CD4-positive, alpha-beta T cell treated with Interleukin-6 at 100 ng/mL for 8 hours (primary cell): ENCODE measurements around the gene FNDC3B.
"Not testable (repeated sequence)": the region's sequence is repeated elsewhere in the genome, so short reads cannot be mapped to it uniquely, and the experiment has no call there.

Source experiments
- DNase-seq: peaks from one replicate; pipeline ENCODE4 v3.0.0-alpha.2; 2020; ENCODE audit warnings: mixed read lengths, low spot score

FNDC3B gene

DNA sequence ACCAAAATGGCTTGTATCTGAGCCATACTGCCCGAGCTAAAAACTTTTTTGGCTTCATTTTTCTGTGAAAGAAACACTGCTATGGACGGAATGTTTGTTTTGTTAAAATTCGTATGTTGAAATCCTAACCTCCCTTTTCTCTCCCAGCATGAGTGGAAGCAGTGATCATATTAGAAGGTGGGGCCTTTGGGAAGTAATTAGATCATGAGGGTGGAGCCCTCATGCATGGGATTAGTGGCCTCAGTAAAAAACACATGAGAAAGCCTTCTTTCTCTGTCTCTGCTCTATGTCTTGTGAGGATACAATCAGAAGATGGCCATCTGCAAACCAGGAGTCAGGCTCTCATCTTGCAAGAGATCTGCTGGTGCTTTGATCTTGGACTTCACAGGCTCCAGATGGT lies 7.4 kb upstream of the FNDC3B start:
- no peak for DNase-seq

DNA sequence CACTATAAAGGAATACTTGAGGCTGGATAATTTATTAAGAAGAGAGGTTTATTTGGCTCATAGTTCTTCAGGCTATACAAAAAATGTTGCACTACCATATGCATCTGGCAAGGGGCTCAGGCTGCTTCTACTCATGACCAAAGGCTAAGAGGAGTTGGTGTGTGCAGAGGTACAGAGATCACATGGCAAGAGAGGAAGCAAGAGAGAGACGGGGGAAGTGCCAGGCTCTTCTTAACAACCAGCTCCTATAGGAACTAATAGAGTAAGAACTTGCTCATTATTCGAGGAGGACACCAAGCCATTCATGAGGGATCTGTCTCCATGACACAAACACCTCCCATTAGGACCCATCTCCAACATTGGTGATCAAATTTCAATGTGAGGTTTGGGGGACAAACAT lies 6.0 kb upstream of the FNDC3B start:
- no peak for DNase-seq

DNA sequence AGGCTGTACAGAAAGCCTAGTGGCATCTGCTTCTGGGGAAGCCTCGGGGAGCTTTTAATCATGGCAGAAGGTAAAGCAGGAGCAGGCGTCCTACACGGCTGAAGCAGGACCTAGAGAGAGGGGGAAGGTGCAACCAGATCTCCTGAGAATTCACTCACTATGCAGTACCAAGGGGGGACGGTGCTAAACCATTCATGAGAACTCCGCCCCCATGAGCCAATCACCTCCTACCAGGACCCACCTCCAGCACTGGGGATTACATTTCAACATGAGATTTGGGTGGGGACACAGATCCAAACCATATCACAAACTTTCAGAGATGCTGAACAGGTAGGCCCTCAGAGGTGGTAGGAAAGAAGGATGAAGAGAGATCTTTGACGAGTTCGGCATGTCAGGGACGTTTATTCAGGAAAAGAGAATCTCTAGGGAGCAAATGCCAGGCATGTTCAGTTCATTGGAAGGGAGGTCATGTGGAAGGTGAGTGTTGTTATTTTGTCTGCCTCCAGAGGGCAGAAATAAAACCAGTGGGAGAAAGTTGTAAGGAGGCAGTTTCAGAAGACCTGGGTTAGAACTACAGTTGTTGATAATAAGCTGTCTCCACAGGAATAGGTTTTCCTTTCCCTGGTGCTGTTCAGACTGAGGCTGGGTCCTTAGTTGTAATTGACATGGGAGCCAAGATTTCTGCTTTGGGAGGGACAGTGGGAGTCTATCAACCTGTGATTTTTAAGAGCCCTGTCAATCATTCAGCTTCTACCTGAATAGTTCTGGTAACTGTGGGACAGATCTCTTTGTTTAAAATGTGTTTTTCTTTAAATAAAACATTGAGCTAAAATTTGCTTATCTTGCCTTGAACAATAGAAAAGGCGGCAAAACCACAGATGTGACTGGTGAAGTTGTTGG lies 4.3 kb upstream of the FNDC3B start:
- DNase-seq = peak; percentile 43

DNA sequence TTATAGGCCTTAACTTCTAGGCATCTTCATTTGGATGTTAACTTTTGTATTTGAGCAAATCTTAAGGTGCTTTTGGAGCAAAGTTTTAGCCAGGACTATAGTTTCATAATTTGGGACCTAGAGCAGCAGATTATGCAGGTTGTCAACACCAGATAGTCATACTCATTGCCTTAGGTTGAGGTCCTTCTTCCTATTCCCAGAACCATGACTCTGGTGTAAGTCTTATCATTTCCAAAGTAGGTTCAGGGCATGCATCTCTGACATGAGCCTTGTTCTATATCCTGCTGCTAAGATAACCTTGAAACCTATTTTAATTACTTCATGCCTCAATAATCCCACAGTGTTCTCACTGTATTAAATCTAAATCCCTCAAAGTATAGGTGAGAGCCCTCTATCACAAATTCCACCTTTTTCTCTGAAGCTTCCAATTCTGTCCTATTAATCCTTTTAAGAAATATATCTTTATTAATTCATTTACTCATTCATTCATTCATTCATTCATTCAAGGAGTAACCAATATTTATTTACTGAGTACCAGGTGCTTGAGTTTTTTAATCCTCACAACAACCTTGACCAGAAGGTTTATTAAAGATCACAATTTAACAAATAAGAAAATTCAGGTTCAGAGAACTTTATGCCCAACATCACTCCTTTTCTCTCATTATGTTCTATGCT lies 2.7 kb upstream of the FNDC3B start:
- no peak for DNase-seq

DNA sequence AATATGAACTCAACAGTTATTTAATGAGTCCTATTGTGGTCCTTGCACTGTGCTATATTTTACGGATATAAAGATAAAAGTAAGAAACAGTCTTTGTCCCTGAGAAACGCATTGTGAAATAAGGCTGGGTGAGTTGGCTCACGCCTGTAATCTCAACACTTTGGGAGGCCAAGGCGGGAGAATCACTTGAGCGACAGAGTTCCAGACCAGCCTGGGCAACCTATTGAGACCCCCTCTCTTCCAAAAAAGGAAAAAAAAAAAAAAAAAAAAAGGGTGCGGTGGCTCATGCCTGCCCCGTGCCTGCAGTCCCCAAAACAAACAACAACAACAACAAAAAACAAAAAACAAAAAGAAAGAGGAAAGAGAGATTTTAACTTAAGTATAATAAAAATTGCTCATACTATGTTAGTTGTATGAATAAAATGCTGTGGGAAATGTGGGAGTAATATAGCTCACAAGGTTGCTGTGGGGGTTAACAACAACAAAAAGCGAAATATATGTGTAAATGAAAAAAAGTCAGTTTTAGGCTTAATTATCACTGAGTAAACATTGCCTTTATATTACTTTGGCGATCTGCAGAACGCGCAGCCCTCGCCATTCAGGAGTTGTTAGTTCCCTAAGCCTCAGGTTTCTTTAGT lies 461 bp upstream of the FNDC3B start:
- DNase-seq = no peak

DNA sequence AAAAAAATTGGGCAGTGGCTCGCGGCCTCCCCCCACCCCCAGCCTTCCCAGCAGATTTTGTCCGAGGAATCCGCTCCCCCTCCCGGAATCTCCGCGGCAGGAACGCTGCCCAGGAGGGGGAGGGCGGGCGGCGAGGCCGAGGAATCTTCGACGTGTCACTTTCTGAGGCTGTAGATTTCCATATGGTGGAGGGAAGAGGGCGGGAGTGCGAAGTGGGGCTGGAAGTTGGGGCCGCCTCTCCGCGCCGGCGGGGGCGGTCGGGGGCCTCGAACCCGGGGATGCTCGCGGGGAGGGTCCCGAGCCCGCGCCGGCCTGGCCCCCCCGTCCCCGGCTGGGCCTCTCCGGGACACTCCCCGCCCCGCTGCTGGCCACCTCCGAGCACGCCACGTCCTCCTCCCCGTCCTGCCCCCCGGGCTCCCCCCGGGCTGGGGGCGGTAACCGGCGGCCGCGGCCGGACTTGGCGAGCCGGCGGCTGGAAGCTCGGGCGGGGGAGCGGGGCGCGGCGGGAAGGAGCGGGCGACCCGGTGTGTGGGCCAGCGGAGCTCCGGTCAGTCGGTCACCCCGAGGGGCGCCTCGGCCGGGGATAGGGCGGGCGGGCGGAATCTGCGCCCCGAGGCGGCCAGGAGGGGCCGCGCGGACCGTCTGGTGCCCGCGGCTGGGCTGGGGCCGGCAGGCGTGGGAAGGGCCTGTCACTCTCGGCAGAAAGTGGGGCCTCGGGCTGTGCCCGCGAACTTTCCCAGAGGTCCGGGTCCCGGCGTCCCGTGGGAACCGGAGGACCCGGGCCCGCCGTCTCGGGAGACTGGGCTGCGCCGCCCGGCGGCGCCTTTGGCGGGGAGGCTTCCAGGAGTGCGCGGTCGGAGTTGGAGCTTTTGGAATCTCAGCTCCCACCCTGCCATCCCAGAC lies 951 bp downstream of the FNDC3B start:
- DNase-seq = no peak

DNA sequence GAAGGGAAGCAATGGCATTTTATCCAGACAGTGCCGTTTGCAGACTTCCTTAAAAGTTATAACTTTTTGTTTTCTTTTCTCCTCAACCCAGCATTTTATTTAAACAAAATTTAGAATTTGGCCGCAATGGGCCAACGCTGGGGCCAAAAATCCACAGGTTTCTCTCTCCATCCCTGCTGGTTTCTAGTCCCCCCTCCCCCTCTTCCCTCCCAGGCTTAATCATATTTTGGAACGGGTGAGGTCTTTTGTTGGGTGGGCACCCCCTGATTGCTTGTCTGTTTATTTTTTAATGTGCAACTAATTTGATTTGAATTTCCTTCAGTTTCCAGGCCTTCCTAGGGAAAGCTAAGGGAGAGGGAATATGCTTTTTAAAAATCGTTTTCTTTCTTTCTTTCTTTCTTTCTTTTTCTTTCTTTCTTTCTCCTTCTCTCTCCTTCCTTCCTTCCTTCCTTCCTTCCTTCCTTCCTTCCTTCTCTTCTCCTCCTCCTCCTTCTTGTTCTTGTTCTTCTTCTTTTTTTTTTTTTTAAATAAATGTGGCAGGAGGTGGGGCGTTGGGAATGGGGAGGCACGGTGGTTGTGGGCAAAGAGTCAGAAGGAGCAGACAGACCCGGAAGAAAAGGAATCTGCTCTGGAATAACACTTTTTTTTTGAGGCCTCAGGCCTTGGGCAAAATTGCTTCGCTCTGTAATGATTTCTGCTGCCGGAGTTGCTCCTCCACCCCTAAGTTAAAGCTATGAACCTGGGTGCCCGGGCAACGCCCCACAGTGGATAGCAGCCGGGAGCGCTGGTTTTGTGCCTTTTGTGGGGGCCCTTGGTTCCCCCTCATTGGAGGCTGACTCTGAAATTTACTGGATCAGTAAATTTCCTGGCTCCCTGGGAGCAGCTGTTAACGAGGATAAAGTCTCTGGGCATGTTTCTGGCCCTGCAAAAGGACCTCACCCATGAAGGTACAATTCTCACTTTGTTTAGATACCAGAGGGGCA lies 1.9 kb downstream of the FNDC3B start:
- no peak for DNase-seq

DNA sequence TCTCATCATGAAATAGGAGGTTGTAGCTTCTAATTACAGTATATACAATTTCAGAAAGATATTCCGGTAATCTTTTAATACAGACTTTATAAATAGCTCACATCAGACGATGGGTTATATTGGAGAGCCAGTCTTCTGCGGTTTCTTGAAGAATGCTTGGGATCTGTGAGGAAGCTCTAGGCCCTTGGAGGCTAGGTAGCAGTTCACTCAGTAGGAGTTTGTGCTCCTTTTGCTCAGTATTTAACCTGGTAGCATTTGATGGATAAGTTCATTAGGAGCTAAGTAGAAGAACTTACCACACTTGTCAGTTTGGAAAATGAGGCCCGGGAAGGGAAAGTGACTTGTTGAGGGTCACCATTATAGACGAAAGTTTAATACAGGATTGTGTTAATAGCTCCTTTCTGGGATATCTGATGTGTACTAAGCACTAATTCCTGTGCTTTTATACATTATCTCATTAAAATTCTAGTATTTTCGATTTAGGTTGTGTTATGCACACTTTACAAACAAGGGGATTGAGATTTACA lies 2.8 kb downstream of the FNDC3B start:
- no peak for DNase-seq

DNA sequence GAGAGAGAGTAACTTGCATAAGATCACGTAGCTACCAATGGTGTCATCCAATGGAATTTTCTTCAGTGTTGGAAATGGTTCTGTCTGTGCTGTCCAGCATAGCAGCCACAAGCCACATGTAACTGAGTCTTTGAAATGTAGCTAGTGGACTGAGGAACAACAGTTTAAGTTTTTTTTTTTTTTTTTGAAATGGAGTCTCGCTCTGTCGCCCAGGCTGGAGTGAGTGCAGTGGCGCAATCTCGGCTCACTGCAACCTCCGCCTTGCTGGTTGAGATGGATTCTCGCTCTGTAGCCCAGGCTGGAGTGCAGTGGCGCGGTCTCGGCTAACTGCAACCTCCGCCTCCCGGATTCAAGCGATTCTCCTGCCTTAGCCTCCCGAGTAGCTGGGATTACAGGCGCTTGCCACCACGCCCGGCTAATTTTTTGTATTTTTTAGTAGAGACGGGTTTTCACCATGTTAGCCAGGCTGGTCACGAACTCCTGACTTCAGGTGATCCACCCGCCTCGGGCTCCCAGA lies 3.3 kb downstream of the FNDC3B start:
- DNase-seq = not testable (repeated sequence)

DNA sequence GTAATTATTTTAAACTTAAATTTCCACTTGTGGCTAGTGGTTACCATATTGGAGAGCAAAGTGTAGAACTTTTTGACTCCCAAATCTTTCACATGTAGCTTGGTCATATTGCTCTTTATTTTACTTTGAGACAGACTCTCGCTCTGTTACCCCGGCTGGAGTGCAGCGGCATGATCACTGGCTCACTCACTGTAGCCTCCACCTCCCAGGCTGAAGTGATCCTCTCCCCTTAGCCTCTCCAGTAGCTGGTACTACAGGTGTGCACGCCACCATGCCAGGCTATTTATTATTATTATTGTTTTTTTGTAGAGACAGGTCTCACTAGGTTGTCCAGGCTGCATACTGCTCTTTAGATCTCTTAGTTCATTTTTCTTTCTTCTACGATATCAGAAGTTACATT lies 3.9 kb downstream of the FNDC3B start:
- no peak for DNase-seq

DNA sequence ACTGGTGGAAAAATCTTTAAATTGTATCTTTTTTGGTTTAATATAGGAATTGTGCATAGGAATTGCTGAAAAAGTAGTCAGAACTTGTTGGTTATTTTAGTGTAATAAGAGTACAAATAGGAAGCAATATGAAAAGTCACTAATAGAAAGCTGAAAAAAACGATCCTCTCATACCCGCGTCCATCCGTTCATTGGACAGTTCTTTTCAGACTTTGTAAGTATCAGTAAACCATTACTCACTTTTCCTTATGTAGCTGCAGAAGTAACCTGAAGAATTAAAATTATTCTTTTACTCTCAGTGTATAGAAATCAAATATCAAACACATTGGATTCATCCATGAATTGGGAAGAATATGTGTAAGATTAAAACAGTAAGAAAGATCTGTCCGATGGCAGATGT lies 4.4 kb downstream of the FNDC3B start:
- no peak for DNase-seq

DNA sequence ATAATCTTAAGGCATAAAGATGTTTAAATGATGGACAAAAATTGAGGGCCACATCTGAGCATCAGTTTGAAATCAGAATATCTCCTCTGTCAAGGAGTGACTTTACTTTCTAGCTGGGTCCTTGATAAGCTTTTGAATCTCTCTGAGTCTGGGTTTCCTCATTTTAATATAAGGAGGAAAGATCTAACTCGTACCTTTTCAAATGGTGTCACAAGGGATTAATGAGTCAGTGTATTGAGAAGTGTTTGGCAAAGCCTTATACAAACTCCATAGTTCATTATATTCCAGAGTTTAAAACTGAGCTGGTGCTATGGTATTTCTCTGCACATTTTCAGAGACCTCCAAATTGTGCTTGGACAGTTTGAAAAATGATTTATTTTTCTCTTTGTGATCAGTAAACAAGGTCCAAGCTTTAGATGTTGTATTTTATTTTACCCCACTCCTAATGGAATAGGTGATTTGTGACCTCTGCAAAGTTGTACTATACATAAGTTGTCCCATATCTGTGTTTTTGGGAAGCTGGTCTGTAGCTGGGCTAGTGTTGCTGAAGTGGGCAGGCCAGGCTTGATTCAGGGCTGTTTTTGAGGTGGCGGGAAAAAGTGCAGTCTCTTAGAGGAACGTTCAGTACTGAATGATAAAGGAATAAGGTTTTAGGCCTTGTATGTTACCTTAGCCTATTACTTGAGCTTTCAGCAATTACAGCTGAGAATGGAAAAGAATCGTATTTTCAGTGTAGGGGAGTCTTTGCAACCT lies 5.6 kb downstream of the FNDC3B start:
- DNase-seq = no peak

DNA sequence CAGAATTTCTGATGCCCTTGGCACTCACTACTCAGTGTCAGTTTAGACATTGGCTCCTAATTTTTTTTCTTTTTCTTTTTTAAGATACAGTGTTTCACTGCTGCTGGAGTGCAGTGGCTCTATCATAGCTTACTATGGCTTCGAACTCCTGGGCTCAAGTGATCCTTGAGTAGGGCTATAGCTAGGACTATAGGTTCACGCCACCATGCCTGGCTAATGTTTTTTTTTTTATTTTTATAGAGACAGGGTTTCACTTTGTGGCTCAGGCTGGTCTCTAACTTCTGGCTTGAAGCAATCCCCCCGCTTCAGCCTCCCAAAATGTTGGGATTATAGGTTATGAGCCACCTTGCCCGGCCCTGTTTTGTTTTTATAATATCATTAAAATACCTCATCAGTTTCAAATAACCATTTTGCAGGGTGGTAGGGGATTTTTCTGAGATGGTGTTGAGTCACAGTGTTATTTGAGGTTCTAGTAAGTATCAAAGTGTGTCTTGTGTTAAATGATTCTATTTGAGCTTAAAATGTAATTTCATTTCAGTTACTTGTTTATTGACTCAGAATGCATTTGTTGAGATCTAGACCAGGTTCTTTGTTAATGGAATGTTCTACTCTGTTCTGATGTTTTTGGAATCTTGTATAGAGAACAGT lies 7.0 kb downstream of the FNDC3B start:
- no peak for DNase-seq

DNA sequence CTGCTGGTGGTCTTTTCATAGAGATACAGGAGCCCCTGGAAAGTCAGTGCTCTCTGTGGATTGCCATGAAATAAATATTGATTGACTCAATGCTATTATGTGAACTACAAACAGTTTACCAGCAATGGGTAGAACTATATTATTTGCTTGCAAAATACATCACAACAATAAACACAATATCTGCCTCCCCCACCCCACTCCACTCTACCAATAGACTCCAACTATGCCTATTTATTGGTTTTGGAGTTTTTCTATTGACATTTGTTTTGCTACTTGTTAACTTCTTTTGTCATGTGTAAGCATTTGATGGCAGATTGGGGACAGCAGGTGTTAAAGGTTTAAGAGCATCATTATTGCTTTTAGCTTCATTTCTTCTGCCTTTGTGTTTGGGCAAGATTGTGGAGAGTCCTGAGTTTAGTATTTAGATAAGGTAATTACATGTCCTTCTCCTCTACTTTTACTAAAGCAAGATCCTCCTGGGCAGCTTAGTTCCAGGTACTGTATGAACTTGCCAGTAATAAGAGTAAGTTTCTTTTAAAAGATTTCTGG lies 8.3 kb downstream of the FNDC3B start:
- DNase-seq = no peak

DNA sequence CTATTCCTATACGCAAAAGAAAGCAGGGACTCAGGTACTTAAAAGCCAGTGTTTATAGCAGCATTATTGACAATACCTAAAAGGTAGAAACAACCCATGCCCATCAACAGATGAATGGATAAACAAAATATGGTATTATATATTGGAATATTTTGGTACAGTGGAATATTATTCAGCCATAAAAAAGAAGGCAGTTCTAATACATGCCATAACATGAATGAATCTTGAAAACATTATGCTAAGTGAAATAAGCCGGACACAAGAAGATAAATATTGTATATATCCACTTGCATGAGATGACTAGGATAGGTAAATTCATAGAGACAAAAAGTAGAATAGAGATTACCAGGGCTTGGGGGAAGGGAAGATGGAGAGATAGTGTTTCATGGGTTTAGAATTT lies 9.2 kb downstream of the FNDC3B start:
- DNase-seq = no peak

DNA sequence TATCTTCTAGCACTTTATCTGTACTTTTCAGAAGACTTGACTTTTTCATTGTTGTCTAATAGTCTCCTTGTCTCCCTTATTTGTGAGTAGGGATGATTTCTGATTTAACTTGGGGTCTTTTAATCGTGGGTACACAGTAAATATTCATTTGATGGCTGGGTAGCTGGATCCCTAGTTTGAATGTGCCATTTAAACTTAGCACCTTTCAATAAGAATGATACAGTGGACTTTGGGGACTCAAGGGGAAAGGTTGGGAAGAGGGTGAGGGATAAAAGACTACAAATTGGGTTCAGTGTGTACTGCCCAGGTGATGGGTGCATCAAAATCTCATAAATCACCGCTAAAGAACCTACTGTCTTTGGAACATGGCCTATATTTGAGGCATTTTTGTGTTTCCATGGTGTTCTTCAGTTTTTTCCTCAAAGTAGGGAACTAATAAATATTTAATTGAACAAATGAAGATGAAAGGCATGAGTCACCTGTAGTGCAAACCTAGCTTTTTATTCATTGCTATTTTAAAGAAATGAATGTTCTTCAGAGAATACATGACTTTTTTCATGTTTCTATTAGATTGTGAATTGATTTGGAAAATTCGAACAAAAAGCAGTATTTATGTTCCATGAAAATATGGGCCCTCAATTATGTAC lies 12.1 kb downstream of the FNDC3B start:
- no peak for DNase-seq

DNA sequence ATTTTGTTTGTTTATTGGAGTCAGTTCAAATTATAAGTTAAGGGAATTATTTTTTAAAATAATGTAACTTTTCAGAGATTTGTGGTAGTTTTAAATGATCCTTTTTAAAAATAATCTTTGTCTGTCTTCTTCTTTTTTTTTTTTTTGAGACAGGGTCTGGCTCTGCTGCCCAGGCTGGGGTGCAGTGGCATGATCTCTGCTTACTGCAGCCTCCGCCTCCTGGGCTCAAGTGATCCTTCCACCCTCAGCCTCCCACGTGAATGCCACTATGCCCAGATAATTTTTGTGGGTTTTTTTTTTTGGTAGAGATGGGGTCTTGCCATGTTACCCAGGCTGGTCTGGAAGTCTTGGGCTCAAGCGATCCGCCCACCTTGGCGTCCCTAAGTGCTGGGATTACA lies 12.6 kb downstream of the FNDC3B start:
- no peak for DNase-seq

DNA sequence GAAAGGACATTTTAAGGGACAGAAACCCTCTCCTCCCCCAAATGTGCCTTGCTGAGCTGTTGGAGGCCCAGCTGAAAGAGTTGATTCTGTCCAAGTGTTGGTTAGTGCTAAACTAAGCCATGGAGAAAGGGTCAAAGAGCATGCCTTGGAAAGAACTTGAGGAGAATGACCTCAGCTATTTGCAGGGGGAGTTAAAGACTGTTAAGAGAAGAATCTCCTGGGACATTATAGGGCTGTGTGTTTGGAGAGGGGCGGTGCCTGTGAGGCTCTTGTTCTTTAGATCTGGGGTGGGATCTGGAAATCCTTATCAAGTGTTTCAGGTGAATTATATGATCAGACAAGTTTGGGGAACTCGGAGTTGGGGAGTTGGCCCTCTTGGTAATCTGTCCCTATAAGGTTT lies 13.0 kb downstream of the FNDC3B start:
- DNase-seq = no peak
